Left ventricle myocardium inferior (tissue), 1 donor: Measurements from ENCODE around the gene SLIT3. TPM values are rescaled to one million over a fixed set of nuclear protein-coding genes. Genes with fewer than 3 reads are reported as not detected.

Experiments used
- DNase-seq: peaks from one replicate; pipeline ENCODE4 v3.0.0-alpha.2; 2020
- H3K27ac ChIP-seq: fragments of 200-600 bp; replicated peaks from 2 replicates; pipeline ENCODE4 v1.8.0; 2021
- H3K27me3 ChIP-seq: fragments of 200-600 bp; 2 replicates; pipeline ENCODE4 v1.8.0; 2021; ENCODE audit warnings: low read depth
- H3K36me3 ChIP-seq: fragments of 200-600 bp; 2 replicates; pipeline ENCODE4 v1.8.0; 2021
- H3K4me1 ChIP-seq: fragments of 200-600 bp; 2 replicates; pipeline ENCODE4 v1.8.0; 2021
- H3K4me3 ChIP-seq: fragments of 200-600 bp; 2 replicates; pipeline ENCODE4 v1.8.0; 2021; ENCODE audit warnings: mild to moderate bottlenecking, moderate library complexity
- H3K9me3 ChIP-seq: fragments of 200-600 bp; replicated peaks from 2 replicates; pipeline ENCODE4 v1.8.0; 2021
- intact Hi-C: fragments of 100-400 bp; cut with micrococcal nuclease; formaldehyde crosslinking; loops from one replicate; pipeline ENCODE4 v1.11.0; 2022
- total RNA-seq: library from RNA; stranded (reverse); fragmentation: NEBNext Ultra II Directional; extraction: Animal tissue kit (Norgen Biotek cat#: 25700); gene quantifications from one replicate; pipeline ENCODE4 v1.2.1, GENCODE V29; 2021
- TF ChIP-seq, protein P1 (sequence below): fragments of 200-600 bp; IDR thresholded peaks from 2 replicates; pipeline ENCODE4 v1.8.0; 2021; ENCODE audit warnings: antibody characterized with exemption, mild to moderate bottlenecking, borderline replicate concordance
- donor health status: DM: no; HTN: yes; CAD: no; lungs with severe emphysema.

The SLIT3 gene
- total RNA-seq, 1 donor from 2014 or later, result 22.7 TPM

DNA sequence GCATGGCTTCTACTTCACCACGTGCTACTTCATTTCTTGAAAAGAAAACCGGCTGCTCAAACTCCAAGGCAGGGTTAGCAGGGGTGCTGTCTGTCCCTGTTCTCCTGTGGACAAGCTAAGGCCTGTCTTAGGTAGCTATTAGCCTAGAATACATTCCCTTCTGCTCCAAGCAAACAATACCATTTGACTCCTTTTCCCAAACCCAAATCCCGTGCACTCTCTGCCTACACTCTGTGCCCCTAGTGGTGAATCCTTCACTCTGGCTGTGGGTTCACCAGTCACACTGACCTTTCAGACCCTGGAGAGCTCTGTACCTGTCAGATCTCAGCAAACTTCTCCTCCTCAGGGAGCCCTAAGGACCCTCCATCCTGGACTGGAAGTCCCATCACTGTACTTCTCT is 211.6 kb downstream of the SLIT3 start:
- Histone ChIP-seq H3K4me1 (no peaks in the 10 kb centered on the region), H3K9me3 (peaks cover 10% of the 10 kb centered on the region), H3K36me3 (no peaks in the 10 kb centered on the region), H3K4me3 (no peak overlapping the region), H3K27me3 (no peaks in the 10 kb centered on the region), H3K27ac (no peak overlapping the region)
- intact Hi-C loops, result no loop called here
- TF ChIP-seq, protein P1, sequence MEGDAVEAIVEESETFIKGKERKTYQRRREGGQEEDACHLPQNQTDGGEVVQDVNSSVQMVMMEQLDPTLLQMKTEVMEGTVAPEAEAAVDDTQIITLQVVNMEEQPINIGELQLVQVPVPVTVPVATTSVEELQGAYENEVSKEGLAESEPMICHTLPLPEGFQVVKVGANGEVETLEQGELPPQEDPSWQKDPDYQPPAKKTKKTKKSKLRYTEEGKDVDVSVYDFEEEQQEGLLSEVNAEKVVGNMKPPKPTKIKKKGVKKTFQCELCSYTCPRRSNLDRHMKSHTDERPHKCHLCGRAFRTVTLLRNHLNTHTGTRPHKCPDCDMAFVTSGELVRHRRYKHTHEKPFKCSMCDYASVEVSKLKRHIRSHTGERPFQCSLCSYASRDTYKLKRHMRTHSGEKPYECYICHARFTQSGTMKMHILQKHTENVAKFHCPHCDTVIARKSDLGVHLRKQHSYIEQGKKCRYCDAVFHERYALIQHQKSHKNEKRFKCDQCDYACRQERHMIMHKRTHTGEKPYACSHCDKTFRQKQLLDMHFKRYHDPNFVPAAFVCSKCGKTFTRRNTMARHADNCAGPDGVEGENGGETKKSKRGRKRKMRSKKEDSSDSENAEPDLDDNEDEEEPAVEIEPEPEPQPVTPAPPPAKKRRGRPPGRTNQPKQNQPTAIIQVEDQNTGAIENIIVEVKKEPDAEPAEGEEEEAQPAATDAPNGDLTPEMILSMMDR, result no peak
- no peak for DNase-seq

DNA sequence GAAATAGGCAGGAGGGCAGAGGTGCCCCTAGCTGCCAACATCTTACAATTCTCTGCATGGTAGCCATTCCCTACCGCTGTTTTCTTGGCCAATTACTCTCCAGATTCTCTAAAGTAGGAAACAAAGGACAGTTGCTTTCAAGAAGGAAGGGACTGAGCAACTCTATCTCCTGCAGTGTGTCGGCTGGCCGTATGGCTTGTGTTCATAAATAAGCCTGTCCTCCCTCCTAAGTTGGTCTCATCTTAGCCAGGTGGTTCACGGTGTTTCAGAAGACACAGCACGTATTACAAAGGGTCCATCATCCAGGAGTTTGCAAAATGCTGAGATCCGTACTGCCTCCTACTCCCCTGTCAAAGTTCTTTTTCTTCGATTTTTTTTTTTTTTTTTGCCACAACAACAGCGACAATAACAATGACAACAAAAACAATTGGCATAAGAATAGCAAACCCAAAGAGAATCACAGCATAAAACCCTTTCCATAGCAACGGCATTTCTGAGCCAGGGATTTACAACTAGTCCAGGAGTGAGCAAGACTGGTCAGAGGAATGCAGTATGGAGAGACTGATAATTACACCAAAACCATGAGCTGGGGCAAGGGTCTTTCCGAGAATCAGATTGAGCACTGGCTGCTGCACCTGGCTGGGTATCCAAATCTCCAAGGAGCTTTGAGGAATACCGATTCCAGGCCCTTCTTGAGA is 212.8 kb downstream of the SLIT3 start:
- no peaks in the 10 kb centered on the region for H3K36me3 ChIP-seq
- no peaks in the 10 kb centered on the region for H3K4me1 ChIP-seq
- TF ChIP-seq, protein P1, result no peak
- no peak overlapping the region for H3K27ac ChIP-seq
- DNase-seq, result no peak
- H3K27me3 ChIP-seq, result no peaks in the 10 kb centered on the region
- peaks cover 10% of the 10 kb centered on the region for H3K9me3 ChIP-seq
- intact Hi-C loops, result no loop called here
- no peak overlapping the region for H3K4me3 ChIP-seq

DNA sequence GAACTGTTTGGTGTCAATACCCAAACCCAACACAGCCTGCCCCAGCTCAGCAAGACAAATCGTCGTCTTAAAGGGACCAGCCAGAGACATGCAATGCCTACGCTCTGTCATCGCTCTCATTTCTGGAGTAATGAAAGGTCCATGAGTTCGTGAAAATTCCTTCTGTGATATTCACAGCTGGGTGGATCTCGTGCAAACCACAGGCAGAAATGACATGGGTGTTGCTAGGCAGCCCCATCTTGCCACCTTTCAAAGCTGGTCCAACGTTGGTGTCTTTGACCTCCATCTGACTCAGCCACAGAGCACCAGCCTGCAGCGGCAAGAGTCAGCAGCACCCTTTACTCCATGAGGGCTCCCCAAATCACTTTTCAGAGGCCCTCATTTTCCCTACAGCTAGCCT is 215.3 kb downstream of the SLIT3 start:
- intact Hi-C loops, result no loop called here
- H3K4me1 ChIP-seq, result no peaks in the 10 kb centered on the region
- TF ChIP-seq, protein P1, result no peak
- no peak for DNase-seq
- H3K4me3 ChIP-seq, result no peak overlapping the region
- no peak overlapping the region for H3K27ac ChIP-seq
- no peaks in the 10 kb centered on the region for H3K36me3 ChIP-seq
- H3K9me3 ChIP-seq, result peaks cover 7% of the 10 kb centered on the region
- no peaks in the 10 kb centered on the region for H3K27me3 ChIP-seq

DNA sequence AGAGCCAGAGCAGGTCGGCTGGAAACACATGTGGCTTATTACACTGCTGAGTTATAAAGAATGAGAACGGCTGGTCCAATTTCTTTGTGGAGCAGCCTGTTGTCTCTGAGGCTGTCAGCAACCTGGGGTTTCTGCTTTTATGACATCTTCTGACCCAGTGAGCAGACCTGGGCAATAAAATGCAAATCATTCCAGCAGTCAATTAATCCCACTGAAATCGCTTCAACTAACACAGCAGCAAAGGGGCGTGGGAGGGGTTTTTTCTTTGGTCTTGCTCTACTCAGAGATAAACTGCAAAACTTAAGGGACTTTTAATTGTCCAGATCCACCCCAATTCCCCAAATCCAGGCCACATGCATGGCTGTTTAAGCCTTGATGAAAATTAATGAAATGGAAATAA is 215.7 kb downstream of the SLIT3 start:
- DNase-seq, result no peak
- H3K36me3 ChIP-seq, result no peaks in the 10 kb centered on the region
- intact Hi-C loops, result no loop called here
- no peaks in the 10 kb centered on the region for H3K4me1 ChIP-seq
- peaks cover 3% of the 10 kb centered on the region for H3K9me3 ChIP-seq
- no peaks in the 10 kb centered on the region for H3K27me3 ChIP-seq
- H3K4me3 ChIP-seq, result no peak overlapping the region
- no peak overlapping the region for H3K27ac ChIP-seq
- TF ChIP-seq, protein P1, result no peak

DNA sequence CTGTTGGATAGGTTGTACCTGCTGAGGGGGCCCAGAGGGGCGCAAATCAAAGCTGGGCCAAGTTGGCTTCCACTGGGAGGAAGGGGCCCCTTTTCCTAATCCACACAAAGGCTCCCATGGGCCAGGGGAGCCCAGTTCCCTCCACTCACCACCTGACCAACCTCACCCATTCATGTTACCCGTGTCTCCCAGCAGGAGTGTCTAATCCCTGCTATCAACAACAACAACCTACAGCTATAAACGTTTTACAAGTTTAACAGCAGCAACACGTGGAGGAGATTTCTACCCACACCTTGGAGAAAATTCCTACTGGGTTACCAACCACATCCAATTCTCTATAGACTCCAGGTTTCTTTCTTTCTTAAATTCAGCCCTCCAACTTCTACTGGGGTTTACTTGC is 216.2 kb downstream of the SLIT3 start:
- no peak overlapping the region for H3K27ac ChIP-seq
- no peaks in the 10 kb centered on the region for H3K27me3 ChIP-seq
- H3K4me3 ChIP-seq, result no peak overlapping the region
- TF ChIP-seq, protein P1, result no peak
- no peaks in the 10 kb centered on the region for H3K4me1 ChIP-seq
- H3K9me3 ChIP-seq, result no peaks in the 10 kb centered on the region
- intact Hi-C loops, result no loop called here
- no peak for DNase-seq
- H3K36me3 ChIP-seq, result no peaks in the 10 kb centered on the region
